Transverse colon (tissue), 4 donors: ENCODE measurements around the gene RPL41.

Experiments
- CTCF ChIP-seq, 5 experiments: fragments of 200-600 bp in 3 of 5; fragments of 450-650 bp in 2 of 5; sonication (generic) in 3 of 5; IDR thresholded peaks; 1 replicate in 2 of 5; 2 replicates in 3 of 5; pipeline ENCODE4 v1.5.1; 2016 to 2017; ENCODE audit warnings: antibody characterized with exemption in 5 of 5, inconsistent platforms in 3 of 5, mild to moderate bottlenecking in 2 of 5, moderate library complexity in 1 of 5
- EP300 ChIP-seq: sonication (generic); formaldehyde crosslinking; IDR thresholded peaks from one replicate; pipeline ENCODE4 v1.6.1; 2017; ENCODE audit warnings: antibody characterized with exemption, low read depth
- POLR2A ChIP-seq: fragments of 450-650 bp; IDR thresholded peaks from one replicate; pipeline ENCODE4 v1.6.1; 2016; ENCODE audit warnings: antibody characterized with exemption, mild to moderate bottlenecking, moderate library complexity
- POLR2AphosphoS5 ChIP-seq, 3 donors: sonication (generic); formaldehyde crosslinking; IDR thresholded peaks; one replicate each; pipeline ENCODE4 v1.6.1; 2016; ENCODE audit warnings: antibody characterized with exemption in 3 of 3

GRCh38 chr12:56145217-56145616 lies 28.8 kb downstream of the RPL41 start:
- TF ChIP-seq POLR2AphosphoS5 (IDR thresholded peaks at IDR 0.05): no peak
- TF ChIP-seq EP300: no peak
- TF ChIP-seq CTCF (IDR thresholded peaks at IDR 0.05): no peak
- TF ChIP-seq POLR2A: no peak
